Activated CD8-positive, alpha-beta memory T cell treated with anti-CD3 and anti-CD28 coated beads, Interleukin-2, amount 50 U/mL, for 48 hours (primary cell): ENCODE results near the gene PDSS2.
"Not testable (repeated sequence)": the region's sequence is repeated elsewhere in the genome, so short reads cannot be mapped to it uniquely, and the experiment has no call there.

Experiments
- DNase-seq: peaks from one replicate; pipeline ENCODE4 v3.0.0-alpha.2; 2020

The PDSS2 gene

GRCh38 chr6:107209406-107210305, 249.7 kb downstream of the PDSS2 start:
- no peak for DNase-seq

GRCh38 chr6:107207251-107207873, 252.0 kb downstream of the PDSS2 start:
- DNase-seq = no peak

- no peak for DNase-seq
Observed at GRCh38 chr6:107205058-107205998, 254.0 kb downstream of the PDSS2 start.

- DNase-seq = no peak
Observed at GRCh38 chr6:107202876-107203468, 256.4 kb downstream of the PDSS2 start.

GRCh38 chr6:107198631-107199416, 260.5 kb downstream of the PDSS2 start:
- no peak for DNase-seq

- no peak for DNase-seq
Observed at GRCh38 chr6:107196152-107196551, 263.2 kb downstream of the PDSS2 start.

GRCh38 chr6:107194723-107195122, 264.6 kb downstream of the PDSS2 start:
- not testable (repeated sequence) for DNase-seq

- DNase-seq = no peak
Observed at GRCh38 chr6:107192830-107193229, 266.5 kb downstream of the PDSS2 start.

- no peak for DNase-seq
Observed at GRCh38 chr6:107187630-107188029, 271.7 kb downstream of the PDSS2 start.

- no peak for DNase-seq
Observed at GRCh38 chr6:107186047-107186446, 273.3 kb downstream of the PDSS2 start.

GRCh38 chr6:107185391-107185970, 273.9 kb downstream of the PDSS2 start:
- DNase-seq = no peak

- no peak for DNase-seq
Observed at GRCh38 chr6:107184435-107184834, 274.9 kb downstream of the PDSS2 start.

GRCh38 chr6:107180099-107180498, 279.3 kb downstream of the PDSS2 start:
- no peak for DNase-seq

GRCh38 chr6:107179004-107179403, 280.4 kb downstream of the PDSS2 start:
- no peak for DNase-seq

- DNase-seq = no peak
Observed at GRCh38 chr6:107173779-107174178, 285.6 kb downstream of the PDSS2 start.

- DNase-seq = no peak
Observed at GRCh38 chr6:107171513-107171912, 287.9 kb downstream of the PDSS2 start.

GRCh38 chr6:107164299-107164698, 295.1 kb downstream of the PDSS2 start:
- not testable (repeated sequence) for DNase-seq

GRCh38 chr6:107161521-107161920, 297.8 kb downstream of the PDSS2 start:
- DNase-seq = no peak

- DNase-seq = no peak
Observed at GRCh38 chr6:107156617-107157016, 302.7 kb downstream of the PDSS2 start.

GRCh38 chr6:107154801-107155160, 304.6 kb downstream of the PDSS2 start:
- DNase-seq = no peak

GRCh38 chr6:107154131-107154800, 305.1 kb downstream of the PDSS2 start:
- no peak for DNase-seq
